Progenitor cell of endocrine pancreas (in vitro differentiated cells): Measurements from ENCODE around the gene SPEN. TPM values are rescaled to one million over a fixed set of nuclear protein-coding genes. Genes with fewer than 3 reads are reported as not detected.
"Not testable (repeated sequence)": the region's sequence is repeated elsewhere in the genome, so short reads cannot be mapped to it uniquely, and the experiment has no call there.

Source experiments
- DNase-seq: peaks from one replicate; pipeline ENCODE4 v3.0.0; 2021; ENCODE audit warnings: low spot score; ENCODE audit not compliant: unreplicated experiment
- H3K27ac Mint-ChIP-seq: 2 replicates; pipeline ENCODE4 v1.8.0; 2021; ENCODE audit warnings: mild to moderate bottlenecking, moderate library complexity, mixed read lengths
- H3K27me3 Mint-ChIP-seq: 2 replicates; pipeline ENCODE4 v1.8.0; 2021; ENCODE audit warnings: mixed read lengths
- H3K36me3 Mint-ChIP-seq: 2 replicates; pipeline ENCODE4 v1.8.0; 2022; ENCODE audit warnings: mixed read lengths; ENCODE audit not compliant: insufficient read depth
- H3K4me1 Mint-ChIP-seq: 2 replicates; pipeline ENCODE4 v1.8.0; 2021; ENCODE audit warnings: low read depth, mixed read lengths
- H3K4me3 Mint-ChIP-seq: 2 replicates; pipeline ENCODE4 v1.8.0; 2021; ENCODE audit warnings: low read depth, mild to moderate bottlenecking, moderate library complexity, mixed read lengths
- H3K9me3 Mint-ChIP-seq: 2 replicates; pipeline ENCODE4 v1.8.0; 2021; ENCODE audit warnings: low read depth, mixed read lengths
- CTCF ChIP-seq: fragments of 200-600 bp; sonication (generic); IDR thresholded peaks from one replicate; pipeline ENCODE4 v1.5.0; 2021; ENCODE audit warnings: antibody characterized with exemption, mild to moderate bottlenecking; ENCODE audit not compliant: unreplicated experiment
- total RNA-seq: library from RNA; stranded (reverse); gene quantifications from 2 replicates; pipeline ENCODE4 v1.2.1, GENCODE V29; 2021

The SPEN gene
- total RNA-seq, 1 donor from 2014 or later: 55.8 TPM

GRCh38 chr1:15843826-15844572 is 3.5 kb upstream of the SPEN start:
- Mint-ChIP-seq H3K27me3 (no peaks in the 10 kb centered on the region), H3K4me3 (no peak overlapping the region)

GRCh38 chr1:15846056-15846455 is 1.5 kb upstream of the SPEN start:
- Mint-ChIP-seq H3K4me3 (peak overlapping the region; percentile 86), H3K27ac (peak overlapping the region; percentile 74), H3K4me1 (peaks cover 13% of the 10 kb centered on the region)
- not testable (repeated sequence) for H3K9me3 Mint-ChIP-seq, H3K36me3 Mint-ChIP-seq, H3K27me3 Mint-ChIP-seq, DNase-seq

More at GRCh38 chr1:15843826-15844572, 3.5 kb upstream of the SPEN start:
- peaks cover 2% of the 10 kb centered on the region for H3K4me1 Mint-ChIP-seq
- DNase-seq: no peak
- no peaks in the 10 kb centered on the region for H3K9me3 Mint-ChIP-seq
- H3K36me3 Mint-ChIP-seq: no peaks in the 10 kb centered on the region
- H3K27ac Mint-ChIP-seq: no peak overlapping the region
- TF ChIP-seq CTCF: no peak

- no peak for TF ChIP-seq CTCF
- H3K27me3 Mint-ChIP-seq: no peaks in the 10 kb centered on the region
- H3K36me3 Mint-ChIP-seq: no peaks in the 10 kb centered on the region
- peaks cover 18% of the 10 kb centered on the region for H3K4me1 Mint-ChIP-seq
- no peaks in the 10 kb centered on the region for H3K9me3 Mint-ChIP-seq
- DNase-seq: no peak
- H3K4me3 Mint-ChIP-seq: peak overlapping the region; percentile 86
- no peak overlapping the region for H3K27ac Mint-ChIP-seq
Measured at GRCh38 chr1:15847893-15848142, 311 bp downstream of the SPEN start.

- Mint-ChIP-seq H3K9me3 (no peaks in the 10 kb centered on the region), H3K4me1 (peaks cover 18% of the 10 kb centered on the region), H3K27ac (peak overlapping the region; percentile 99), H3K36me3 (no peaks in the 10 kb centered on the region), H3K27me3 (no peaks in the 10 kb centered on the region), H3K4me3 (peak overlapping the region; percentile 98)
- no peak for TF ChIP-seq CTCF
- peak; percentile 13 for DNase-seq
Measured at GRCh38 chr1:15848143-15848928, 829 bp downstream of the SPEN start.

GRCh38 chr1:15848929-15849774 is 1.6 kb downstream of the SPEN start:
- Mint-ChIP-seq H3K9me3 (no peaks in the 10 kb centered on the region), H3K27me3 (no peaks in the 10 kb centered on the region), H3K4me3 (peak overlapping the region; percentile 98), H3K4me1 (peaks cover 18% of the 10 kb centered on the region), H3K36me3 (no peaks in the 10 kb centered on the region), H3K27ac (peak overlapping the region; percentile 99)
- DNase-seq: peak; percentile 82
- TF ChIP-seq CTCF: no peak
